ENCODE results near the gene KANK4.

- TF ChIP-seq POLR2AphosphoS5 (IDR thresholded peaks at IDR 0.05; ENCODE audit: low read depth, low read length) (no peak), EP300 (IDR thresholded peaks at IDR 0.05; ENCODE audit: borderline replicate concordance in 1 of 2, low read depth in 2 of 2, low read length in 2 of 2) (no peak), CTCF (IDR thresholded peaks at IDR 0.05; ENCODE audit: control extremely low read depth in 1 of 3, insufficient read depth in 1 of 3, low read depth in 1 of 3, low read length in 3 of 3) (no peak), KDM5A (IDR thresholded peaks at IDR 0.05; ENCODE audit: low read length) (no peak), EZH2 (IDR thresholded peaks at IDR 0.05; ENCODE audit: low read depth, low read length, severe bottlenecking) (no peak), TAF1 (IDR thresholded peaks at IDR 0.05; ENCODE audit: low read depth, low read length) (no peak), KDM1A (IDR thresholded peaks at IDR 0.05; ENCODE audit: borderline replicate concordance, low read length) (no peak), MAX (IDR thresholded peaks at IDR 0.05) (no peak), BRCA1 (IDR thresholded peaks at IDR 0.05; ENCODE audit: low read depth, low read length) (no peak), GABPA (IDR thresholded peaks at IDR 0.05; ENCODE audit: borderline replicate concordance, insufficient read depth, low read length) (no peak), ASH2L (IDR thresholded peaks at IDR 0.05; ENCODE audit: low read length) (no peak), CHD2 (IDR thresholded peaks at IDR 0.05; ENCODE audit: low read length) (no peak), RAD21 (IDR thresholded peaks at IDR 0.05 in 1 of 2, conservative IDR thresholded peaks at IDR 0.05 in 1 of 2; ENCODE audit: low read depth in 2 of 2, low read length in 2 of 2) (no peak)
Measured at GRCh38 chr1:62268315-62268714, 50.9 kb downstream of the KANK4 start.

All from H1 (cell line).